Dedifferentiated amniotic fluid mesenchymal stem cell (primary cell): ENCODE results near the gene CHERP.
"Not testable (repeated sequence)": the region's sequence is repeated elsewhere in the genome, so short reads cannot be mapped to it uniquely, and the experiment has no call there.

ENCODE experiments used
- DNase-seq: peaks from one replicate; pipeline ENCODE4 v3.0.0-alpha.2; 2016; ENCODE audit errors: extremely low spot score

The CHERP gene

DNA sequence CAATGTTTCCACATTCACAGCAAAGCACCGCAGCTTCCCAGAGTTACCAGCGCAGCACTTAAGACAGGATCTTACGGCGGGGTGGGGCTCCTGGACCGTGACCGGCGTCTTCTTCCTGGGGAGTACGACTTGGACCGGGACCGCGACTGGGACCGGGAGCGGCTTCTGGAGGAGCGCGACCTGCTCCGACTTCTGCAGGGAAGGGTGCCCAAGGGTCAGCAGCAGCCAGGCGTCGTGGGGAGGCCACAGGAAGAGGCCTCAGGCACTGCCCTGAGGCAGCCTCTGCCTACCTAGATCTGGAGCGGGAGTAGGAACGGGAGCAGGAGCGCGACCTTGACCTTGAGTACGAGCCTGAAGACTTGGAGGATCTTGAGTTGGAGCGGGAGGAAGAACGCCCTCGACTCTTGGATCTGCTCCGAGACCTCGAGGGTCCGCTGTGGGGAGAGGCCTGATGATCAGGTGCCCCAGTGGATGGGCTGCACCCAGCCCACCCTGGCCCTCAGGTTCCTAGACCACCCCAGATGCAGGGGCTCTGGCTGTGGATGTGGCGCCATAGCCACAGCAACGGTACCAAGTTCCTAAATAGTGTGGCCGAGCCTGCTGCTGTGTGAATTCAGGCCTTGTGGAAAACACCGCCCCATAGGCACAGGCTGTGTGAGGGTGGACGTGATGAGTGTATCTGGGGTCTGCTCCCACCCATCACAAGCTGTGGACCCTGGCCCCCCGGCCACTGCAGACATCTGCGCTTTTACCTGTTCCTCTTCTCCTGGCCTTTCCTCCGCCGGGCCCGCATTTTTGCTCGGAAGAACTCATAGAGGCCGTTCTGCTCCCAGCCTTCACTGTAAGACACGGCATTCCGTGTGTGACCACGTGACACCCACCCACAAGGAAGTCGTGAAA, 21.9 kb downstream of the CHERP start:
- no peak for DNase-seq

DNA sequence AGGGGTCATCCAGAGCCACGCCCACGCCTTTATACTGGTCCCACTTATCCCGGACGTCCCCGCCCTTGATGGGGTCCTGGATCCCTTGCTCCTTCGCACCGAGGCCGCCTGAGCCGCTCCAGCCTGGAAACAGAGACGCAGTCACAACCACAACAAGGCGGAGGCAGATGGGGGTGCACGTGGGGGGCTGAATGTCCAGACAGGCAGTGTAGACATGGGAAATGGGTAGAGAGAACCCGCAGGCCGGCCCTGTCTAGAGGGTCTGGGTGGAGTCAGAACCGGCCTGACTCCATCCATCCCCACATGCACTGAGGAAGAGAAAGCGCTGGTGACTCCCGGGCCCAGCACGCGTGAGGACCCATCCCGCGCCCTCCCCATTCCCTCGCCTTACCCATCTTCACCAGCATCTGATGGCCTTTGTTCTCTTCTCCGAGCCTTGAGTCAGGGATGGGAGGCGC, 23.0 kb downstream of the CHERP start:
- DNase-seq = no peak

DNA sequence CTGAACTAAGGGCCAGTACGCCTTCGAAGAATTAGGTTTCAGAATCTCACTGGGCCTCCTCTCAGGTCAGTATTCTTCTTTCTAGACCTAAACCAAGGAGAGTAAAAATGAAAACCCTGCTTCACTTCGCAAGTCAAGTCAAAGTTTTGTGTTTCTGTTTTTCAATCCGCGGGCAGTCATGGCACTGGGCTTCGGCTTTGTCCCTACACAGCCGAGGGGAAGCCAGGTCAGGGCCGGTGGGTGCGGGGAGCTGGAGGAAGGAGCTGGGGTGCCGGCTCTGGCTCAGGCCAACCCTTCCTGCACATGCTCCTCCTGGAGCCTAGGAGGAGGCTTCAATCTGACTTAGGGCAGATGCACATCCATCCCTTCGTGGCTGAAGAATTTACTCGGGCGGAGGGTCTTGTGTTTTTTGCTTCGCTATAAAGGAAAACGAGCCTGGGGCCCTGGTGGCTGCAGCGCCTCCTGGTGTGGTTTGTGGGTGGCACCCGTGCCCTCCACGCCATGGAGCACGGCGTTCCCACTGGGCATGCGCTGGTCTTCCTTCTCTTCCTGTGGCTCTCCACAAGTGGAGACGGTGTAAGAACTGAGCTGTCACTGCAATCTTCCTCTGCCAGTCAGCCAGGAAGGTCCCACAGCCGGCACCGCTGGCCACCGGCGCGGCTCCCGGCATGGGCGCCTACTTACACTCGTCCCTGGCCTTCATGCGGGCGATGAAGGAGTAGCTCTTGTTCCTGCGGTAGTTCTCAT, 23.6 kb downstream of the CHERP start:
- DNase-seq = no peak

DNA sequence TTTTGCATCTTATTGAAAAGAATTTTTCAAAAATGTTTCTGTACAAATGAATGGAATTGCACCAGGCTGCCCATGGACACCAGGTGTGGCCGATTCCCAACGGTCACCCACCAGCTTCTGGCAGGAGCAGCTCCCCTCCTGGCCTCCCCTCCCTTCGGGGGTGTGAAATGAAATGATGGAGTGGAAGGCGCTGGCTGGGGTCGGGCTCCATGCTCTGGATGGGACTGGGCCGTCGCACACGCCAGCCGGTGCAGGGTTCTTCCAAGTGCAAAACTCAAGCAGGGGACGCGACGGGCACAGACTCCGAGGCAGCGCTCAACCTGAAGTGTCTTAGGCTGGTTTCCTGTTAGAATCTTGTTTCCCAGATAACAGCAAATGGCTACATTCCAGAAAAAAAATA, 24.2 kb downstream of the CHERP start:
- DNase-seq = no peak

DNA sequence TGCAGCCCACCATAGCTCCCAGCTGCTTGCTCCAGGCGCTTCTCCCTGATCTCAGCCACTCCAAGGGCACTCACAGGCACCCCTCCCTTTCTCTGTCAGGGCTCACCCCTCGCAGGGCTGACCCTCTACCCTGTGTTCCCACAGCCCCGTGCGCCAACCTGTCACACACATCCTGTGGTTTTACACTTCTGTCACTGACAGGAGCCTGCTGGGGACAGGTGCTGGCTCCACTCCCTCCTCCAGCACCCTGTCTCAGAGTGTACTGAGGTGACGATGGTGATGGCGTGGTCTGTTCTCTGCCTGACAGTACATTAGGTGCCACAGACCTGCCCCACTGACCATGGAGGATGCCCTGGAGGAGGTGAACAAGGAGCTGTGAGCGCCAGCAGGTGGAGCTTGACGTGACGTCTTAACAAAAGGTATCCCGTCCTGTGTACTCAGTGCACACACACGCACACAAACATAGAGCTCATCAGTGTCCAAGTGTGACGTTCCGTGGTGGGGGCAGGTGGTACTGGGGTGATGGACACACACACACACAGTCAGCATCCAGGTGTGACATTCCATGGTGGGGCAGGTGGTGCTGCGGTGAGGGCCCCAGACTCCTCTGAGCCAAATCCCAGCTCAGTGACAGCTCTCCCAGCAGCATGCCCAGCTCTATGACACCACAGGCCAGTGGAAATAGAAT, 25.2 kb downstream of the CHERP start:
- no peak for DNase-seq

DNA sequence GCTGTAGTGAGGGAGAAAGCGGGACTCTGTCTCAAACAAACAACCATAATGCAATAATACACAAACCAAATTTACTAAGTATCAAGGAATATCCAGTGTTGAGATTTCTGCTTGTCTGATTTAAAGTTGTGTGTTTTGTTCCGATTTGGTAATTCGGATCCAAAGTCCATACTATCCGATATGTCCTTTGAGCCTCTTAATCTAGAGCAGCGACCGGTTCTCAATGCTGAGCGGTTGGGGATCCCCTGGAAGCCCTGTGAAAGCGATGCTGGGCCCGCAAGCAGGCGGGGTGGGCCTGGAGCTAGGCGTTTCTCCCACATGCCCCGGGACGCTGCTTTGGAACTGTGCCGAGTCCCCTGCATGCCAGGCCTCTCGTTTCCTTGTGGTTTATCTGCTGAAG, 25.9 kb downstream of the CHERP start:
- no peak for DNase-seq

DNA sequence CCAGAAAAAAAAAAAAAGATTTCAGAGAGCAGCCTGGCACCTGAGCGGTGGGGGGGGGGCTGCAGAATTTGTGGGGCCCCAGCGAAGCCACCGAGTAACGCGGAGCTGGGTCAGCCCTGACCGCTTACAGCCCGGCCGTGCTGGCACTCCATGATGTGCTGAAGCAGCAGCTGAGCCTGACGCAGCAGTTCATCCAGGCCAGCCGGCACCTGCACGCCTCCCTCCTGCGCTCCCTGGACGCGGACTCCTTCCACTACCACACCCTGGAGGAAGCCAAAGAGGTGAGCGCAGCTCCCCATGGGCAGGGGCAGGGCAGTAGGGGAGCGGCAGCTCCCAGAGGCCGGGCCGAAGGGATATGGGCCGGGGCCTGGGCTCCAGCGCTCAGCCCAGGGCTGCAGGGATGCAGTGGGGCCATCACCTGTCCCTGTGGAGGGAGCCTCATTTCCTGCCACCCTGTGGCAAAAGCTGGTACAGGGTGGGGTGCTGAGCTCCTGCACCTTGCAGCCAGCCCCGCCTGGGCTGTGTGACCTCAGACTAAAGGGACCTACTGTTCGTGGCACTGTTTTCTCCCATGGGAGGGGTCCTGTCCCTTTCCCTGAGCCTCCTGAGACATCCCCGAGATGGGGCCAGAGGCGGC, 27.7 kb downstream of the CHERP start:
- no peak for DNase-seq

DNA sequence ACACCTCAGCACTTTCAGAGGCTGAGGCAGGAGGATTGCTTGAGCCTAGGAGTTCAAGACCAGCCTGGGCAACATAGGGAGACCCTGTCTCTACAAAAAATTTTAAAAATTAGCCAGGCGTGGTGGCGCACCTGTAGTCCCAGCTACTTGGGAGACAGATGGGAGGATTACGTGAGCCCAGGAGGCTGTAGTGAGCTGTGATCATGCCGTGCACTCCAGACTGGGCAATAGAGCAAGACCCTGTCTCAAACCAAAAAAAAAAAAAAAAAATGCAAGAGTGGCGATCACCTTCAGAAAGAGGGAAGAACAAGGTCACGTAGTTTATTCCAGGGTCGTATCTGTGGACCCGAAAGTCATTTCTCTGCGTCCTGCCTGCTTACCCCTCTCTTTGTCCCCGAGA, 29.6 kb downstream of the CHERP start:
- not testable (repeated sequence) for DNase-seq

DNA sequence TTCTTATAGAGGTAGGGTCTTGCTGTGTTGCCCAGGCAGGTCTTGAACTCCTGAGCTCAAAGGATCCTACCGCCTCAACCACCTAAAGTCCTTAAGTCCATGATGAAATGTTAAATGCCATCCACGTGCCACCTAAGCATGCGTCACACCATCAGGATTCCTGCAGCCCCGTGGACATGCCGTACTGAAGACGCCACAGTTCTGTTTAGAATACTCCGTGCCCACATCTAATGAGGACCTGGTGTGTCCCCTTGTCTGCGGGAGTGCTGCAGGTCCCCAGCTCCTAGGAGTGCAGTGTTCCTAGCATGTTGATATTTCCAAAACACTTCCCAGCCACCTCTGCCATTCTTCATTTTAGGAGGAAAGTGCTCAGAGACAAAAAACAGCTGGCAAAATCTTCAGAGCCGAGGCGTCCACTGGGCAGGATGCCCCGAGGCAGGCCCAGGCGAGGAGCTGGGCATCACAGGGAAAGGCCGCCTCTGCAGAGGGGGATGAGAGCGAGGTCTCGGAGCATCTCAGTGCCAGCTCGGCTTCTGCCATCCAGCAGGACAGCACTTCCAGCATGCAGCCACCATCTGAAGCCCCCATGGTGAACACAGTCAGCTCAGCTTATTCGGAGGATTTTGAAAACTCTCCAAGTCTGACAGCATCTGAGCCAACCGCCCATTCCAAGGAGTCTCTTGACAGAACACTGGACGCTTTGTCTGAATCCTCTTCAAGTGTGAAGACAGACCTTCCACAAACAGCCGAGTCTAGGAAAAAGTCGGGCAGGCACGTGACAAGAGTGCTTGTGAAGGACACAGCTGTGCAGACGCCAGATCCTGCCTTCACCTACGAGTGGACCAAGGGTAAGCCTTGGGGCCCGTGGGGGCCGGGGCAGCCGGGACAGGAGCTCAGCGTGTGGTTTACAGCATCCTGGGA, 32.8 kb downstream of the CHERP start:
- DNase-seq = no peak

DNA sequence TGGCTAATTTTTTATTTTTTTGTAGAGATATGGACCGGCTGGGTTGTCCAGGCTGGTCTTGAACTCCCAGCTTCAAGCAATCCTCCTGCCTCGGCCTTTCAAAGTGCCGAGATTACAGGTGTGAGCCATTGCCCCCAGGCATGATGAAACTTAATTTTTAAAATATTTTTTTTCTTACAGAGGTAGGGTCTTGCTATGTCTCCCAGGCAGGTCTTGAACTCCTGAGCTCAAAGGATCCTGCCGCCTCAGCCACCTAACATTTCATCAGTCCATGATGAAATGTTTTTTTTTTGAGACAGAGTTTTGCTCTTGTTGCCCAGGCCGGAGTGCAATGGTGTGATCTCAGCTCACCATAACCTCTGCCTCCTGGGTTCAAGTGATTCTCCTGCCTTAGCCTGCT, 33.7 kb downstream of the CHERP start:
- DNase-seq = no peak

DNA sequence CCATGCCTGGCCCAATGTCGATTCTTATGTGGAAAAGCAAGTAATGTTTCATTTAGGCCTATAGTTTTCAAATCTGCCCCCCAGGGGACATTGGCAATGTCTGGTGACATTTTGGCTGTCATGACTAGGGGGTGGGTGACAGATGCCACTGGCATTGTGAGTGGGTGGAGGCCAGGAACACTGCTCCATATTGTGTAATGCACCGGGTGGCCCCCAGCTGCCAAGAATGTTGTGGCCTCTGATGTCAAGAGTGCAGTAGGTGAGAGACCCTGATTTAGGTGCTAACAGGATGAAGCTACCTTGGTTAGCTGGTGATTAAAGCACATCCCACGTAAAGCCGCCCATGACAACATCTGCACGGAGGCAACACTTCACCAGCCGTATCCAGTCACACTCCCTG, 35.3 kb downstream of the CHERP start:
- DNase-seq = no peak

DNA sequence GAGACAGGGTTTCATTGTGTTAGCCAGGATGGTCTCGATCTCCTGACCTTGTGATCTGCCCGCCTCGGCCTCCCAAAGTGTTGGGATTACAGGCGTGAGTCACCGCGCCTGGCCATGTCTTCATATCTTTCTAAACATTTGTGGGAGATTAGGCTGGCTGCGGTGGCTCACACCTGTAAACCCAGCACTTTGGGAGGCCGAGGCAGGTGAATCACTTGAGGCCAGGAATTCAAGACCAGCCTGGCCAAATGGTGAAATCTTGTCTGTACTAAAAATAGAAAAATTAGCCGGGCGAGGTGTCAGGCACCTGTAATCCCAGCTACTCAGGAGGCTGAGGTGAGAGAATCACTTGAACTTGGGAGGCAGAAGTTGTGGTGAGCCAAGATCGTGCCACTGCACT, 36.1 kb downstream of the CHERP start:
- DNase-seq = not testable (repeated sequence)

DNA sequence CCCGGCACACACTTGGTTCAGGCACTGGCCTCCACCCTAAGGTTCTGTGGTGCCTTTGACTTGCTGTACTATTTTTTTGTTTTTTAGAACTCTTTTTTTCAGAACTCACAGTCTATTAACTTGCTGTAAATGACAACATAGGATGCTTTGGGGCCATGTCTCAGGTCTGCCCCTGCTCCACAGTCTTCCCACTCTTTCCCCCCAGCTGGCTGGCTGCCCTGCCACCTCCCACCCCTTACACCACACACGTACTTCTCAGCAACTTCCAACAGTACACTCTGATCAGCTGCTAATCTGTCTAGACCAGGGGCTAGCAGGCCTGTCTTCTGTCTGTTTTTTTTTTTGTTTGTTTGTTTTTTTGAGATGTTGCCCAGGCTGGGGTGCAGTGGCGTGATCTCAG, 38.0 kb downstream of the CHERP start:
- no peak for DNase-seq

DNA sequence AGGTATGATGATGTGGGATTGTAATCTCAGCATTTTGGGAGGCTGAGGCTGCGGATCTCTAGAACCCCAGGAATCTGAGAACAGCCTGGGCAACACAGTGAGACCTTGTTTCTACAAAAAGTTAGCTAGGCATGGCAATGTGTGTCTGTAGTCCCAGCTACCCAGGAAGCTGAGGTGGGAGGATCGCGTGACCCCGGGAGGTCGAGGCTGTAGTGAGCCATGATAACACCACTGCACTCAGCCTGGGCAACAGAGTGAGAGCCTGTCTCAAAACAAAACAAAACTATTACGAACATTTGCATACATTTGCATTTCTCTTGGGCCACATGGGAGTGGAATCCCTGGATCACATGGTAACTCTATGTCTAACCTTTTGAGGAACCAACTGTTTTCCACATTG, 44.4 kb downstream of the CHERP start:
- DNase-seq = no peak

DNA sequence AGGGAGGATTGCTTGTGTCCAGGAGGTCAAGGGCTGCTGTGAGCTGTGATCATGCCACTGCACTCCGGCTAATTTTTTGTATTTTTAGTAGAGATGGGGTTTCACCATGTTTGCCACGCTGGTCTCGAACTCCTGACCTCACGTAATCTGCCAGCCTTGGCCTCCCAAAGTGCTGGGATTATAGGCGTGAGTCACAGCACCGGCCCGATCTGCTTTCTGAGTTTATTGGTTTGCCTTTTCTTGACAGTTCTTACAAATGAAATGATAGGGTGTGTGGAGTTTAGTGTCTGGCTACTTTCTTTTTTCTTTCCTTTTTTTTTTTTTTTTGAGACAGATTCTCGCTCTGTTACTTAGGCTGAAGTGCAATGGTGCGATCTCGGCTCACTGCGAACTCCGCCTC, 45.2 kb downstream of the CHERP start:
- no peak for DNase-seq

DNA sequence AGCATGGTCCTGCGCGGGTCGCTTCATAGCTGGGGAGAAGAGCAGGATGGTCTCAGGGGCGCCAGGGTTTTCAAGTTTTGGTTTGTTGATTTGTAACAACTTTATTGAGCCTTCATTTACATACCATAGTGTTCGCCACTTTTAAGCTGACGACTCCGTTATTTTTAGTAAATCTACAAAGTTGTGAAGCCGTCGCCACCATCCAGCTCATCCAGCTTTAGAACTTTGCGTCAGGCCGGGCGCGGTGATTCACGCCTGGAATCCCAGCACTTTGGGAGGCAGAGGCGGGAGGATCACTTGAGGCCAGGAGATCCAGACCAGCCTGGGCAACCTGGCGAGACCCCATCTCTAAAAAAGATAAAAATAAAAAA, 45.6 kb downstream of the CHERP start:
- no peak for DNase-seq

DNA sequence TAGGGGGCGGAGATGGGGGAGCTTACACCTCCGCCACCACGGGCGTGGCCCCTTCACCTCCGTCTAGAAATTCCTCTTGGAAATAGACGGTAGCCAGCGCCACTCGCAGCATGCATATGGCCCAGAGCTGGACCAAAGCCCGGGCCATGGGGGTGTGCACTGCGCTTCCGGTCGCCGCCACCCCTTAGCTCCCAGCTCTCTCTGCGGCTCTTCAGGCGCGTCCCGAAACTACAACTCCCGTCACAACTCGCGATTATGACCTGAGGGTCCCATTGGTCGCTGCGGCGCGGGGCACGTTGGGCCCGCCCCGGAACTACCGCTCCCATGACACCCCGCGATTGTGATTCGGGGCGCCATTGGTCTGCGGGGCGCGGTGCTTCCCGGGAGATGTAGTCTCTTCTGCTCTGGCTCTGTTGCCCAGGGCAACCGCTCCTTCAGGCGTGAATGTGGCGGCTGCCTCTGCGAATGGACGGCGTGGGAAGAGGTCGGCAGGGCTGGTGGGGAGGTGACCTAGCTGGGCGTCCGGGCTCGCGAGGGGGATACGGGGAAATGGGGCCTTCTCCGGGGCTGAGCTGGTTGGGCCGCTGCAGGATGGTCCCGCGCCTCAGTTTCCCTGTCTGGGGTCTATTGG, 46.1 kb downstream of the CHERP start, which contains the start of the genes C19orf44 and CALR3:
C19orf44 (plus strand) TSS at position 413 of the 631 bp plus-strand sequence. CDS start 4,399 bp downstream, outside the sequence.
CALR3 (minus strand) TSS at position 186 of the 631 bp plus-strand sequence; CDS start at position 148, 38 bp downstream.
- peak; percentile 98 for DNase-seq

DNA sequence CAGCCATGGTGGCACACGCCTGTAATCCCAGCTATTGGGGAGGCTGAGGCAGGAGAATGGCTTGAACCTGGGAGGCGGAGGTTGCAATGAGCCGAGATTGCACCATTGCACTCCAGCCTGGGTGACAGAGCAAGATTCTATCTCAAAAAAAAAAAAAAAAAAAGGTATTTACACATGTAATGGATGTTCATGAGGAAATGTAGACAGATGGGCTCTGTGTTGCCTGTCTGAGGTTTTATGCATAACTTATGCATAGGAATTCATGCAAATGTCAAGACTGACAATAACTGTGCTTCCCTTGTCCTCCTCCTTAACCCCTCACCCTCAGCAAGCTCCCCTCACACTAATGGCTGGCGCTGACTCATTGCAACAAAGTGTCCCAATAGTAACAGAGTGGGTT, 55.8 kb downstream of the CHERP start:
- not testable (repeated sequence) for DNase-seq

DNA sequence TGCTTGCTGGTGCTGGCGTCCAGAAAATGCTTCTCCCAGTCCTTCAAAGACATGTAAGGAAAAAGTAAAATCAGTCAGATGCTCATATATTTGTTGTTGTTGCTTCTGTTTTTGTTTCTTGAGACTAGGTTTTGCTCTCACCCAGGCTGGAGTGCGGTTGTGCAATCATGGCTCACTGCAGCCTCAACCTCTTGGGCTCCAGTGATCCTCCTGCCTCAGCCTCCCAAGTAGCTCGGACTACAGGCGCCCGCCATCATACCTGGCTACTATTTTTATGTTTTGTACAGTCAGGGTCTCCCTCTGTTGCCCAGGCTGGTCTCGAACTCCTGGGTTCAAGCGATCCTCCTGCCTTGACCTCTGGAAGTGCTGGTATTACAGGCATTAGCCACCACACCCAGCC, 59.5 kb downstream of the CHERP start:
- DNase-seq = no peak

DNA sequence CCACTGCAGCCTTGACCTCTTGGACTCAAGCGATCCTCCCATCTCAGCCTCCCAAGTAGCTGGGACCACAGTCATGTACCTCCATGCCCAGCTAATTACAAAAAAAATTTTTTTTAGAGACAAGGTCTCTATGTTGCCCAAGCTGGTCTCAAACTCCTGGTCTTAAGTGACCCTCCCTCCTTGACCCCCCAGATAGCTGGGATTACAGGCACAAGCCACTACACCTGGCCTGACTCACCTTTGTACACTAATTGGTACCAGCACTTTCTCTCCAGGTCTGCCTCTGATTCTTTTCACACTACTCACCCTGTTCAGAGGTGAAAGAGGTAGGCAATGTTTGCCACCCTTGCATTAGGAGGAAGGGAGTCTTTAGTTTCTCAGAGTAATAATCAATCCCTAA, 64.9 kb downstream of the CHERP start:
- DNase-seq = no peak
